ENCODE measurements around the gene ATP6V1F.

ATP6V1F gene

DNA sequence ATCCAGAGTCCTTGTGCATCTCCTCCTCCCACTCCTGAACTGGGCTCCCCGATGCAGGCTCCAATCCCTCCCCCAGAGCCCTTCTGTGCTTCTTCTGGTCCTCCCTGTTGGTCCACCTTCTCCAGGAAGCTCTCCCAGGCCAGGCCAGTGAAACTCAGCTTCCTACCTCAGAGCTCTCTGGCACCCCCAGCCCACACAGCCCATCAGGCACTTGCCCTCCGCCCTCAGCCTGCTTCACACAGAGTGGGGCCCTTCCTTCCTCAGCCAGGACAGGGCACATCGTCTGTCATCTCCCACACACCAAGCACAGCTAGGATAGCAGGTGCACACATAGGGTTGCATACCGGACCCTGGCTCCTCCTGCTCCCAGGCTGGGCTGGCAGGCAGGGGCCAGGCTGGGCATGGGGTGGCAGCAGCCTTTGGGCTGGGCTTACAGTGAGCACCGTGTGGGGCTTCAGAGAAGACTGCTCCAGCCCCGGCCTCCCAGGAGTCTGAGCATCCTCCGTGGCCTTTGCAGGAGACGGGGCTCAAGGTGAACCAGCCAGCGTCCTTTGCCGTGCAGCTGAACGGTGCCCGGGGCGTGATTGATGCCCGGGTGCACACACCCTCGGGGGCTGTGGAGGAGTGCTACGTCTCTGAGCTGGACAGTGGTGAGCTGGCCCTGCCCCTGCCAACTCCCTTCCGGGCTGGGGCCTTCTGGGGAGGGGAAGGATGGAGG lies 6.5 kb upstream of the ATP6V1F start:
- H3K36me3 ChIP-seq (ENCODE audit: control insufficient read depth in 4 of 4, insufficient read depth in 4 of 4, low read length in 3 of 4) = no peaks in the 10 kb centered on the region
- ChIA-PET CTCF (interaction anchor here (1.0 to 1.8 kb wide), 3 partner anchors 14 to 23 kb away, joined by 5 to 8 read pairs (median 5); no protein-coding TSS in a partner anchor), POLR2A (no interaction called here)
- no peak for DNase-seq
- 88% methylated on average over 8 of the region's 17 CpGs for WGBS (ENCODE audit: insufficient coverage)
- no peak overlapping the region for H3K4me3 ChIP-seq (ENCODE audit: control insufficient read depth in 1 of 7, extremely low read depth in 1 of 7, insufficient read depth in 4 of 7, low read depth in 2 of 7, low read length in 6 of 7)
- H3K9me3 ChIP-seq (ENCODE audit: control extremely low read depth in 1 of 5, control insufficient read depth in 4 of 5, insufficient read depth in 2 of 5, low read depth in 1 of 5, low read length in 4 of 5) = no peaks in the 10 kb centered on the region
- peaks cover 0 to 25% (median 21%) of the 10 kb centered on the region in 4 experiments for H3K4me1 ChIP-seq (ENCODE audit: control extremely low read depth in 1 of 4, control insufficient read depth in 4 of 4, insufficient read depth in 4 of 4, low read length in 3 of 4)
- H3K27me3 ChIP-seq (replicated peaks in 2 of 5; ENCODE audit: control insufficient read depth in 4 of 5, insufficient read depth in 5 of 5, low read length in 4 of 5) = no peaks in the 10 kb centered on the region
- no peak overlapping the region for H3K27ac ChIP-seq (ENCODE audit: insufficient read depth in 1 of 2, low read depth in 1 of 2, low read length in 2 of 2, poor library complexity in 1 of 2, severe bottlenecking in 2 of 2)

DNA sequence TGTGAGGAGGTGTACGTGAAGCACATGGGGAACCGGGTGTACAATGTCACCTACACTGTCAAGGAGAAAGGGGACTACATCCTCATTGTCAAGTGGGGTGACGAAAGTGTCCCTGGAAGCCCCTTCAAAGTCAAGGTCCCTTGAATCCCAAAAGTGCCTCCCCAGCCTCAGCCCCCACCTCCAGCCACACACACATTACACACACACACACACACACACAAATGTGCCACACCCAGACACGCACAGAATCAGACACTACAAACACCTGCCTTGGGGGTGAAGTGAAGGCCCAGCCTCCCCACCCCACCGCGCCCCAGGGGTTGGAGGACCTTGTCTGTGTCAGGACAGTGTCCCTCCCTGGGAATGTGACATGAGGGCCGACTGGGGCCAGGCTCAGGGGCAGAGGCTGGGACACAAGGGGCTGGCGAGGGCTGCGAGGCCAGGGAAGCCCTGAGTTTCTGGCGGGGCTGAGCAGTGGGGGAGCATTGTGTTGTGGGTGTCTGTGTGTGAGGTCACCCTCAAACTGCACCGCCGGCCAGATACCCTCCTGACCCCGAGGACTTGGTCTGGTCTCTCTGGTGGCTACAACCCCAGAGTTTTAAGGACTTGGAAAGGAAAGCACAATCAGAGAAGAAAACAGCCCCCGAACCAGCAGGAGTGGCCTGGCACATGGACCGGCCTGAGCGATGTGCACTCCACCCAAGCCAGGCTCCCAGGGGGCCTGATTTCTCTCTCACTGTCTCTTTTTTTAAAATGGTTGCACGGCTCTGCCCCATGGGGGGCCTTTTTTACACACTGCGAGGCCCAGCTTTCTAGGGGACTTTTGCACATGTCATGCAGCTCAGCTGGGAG lies 4.0 kb upstream of the ATP6V1F start:
- DNase-seq = no peak
- no peaks in the 10 kb centered on the region for H3K36me3 ChIP-seq (ENCODE audit: control insufficient read depth in 4 of 4, insufficient read depth in 4 of 4, low read length in 3 of 4)
- 92% methylated on average over 13 of the region's 18 CpGs for WGBS (ENCODE audit: insufficient coverage)
- no peak overlapping the region for H3K4me3 ChIP-seq (ENCODE audit: control insufficient read depth in 1 of 7, extremely low read depth in 1 of 7, insufficient read depth in 4 of 7, low read depth in 2 of 7, low read length in 6 of 7)
- ChIA-PET POLR2A (no interaction called here), CTCF (interaction anchor here (2.2 to 6.4 kb wide), 3 partner anchors 11 to 26 kb away, joined by 6 to 123 read pairs (median 12); no protein-coding TSS in a partner anchor)
- no peaks in the 10 kb centered on the region for H3K9me3 ChIP-seq (ENCODE audit: control extremely low read depth in 1 of 5, control insufficient read depth in 4 of 5, insufficient read depth in 2 of 5, low read depth in 1 of 5, low read length in 4 of 5)
- H3K27ac ChIP-seq (ENCODE audit: insufficient read depth in 1 of 2, low read depth in 1 of 2, low read length in 2 of 2, poor library complexity in 1 of 2, severe bottlenecking in 2 of 2) = peak overlapping the region in 1 of 2 experiments; percentile 14
- no peaks in the 10 kb centered on the region for H3K27me3 ChIP-seq (replicated peaks in 2 of 5; ENCODE audit: control insufficient read depth in 4 of 5, insufficient read depth in 5 of 5, low read length in 4 of 5)
- peaks cover 3 to 32% (median 31%) of the 10 kb centered on the region in 4 experiments for H3K4me1 ChIP-seq (ENCODE audit: control extremely low read depth in 1 of 4, control insufficient read depth in 4 of 4, insufficient read depth in 4 of 4, low read length in 3 of 4)

DNA sequence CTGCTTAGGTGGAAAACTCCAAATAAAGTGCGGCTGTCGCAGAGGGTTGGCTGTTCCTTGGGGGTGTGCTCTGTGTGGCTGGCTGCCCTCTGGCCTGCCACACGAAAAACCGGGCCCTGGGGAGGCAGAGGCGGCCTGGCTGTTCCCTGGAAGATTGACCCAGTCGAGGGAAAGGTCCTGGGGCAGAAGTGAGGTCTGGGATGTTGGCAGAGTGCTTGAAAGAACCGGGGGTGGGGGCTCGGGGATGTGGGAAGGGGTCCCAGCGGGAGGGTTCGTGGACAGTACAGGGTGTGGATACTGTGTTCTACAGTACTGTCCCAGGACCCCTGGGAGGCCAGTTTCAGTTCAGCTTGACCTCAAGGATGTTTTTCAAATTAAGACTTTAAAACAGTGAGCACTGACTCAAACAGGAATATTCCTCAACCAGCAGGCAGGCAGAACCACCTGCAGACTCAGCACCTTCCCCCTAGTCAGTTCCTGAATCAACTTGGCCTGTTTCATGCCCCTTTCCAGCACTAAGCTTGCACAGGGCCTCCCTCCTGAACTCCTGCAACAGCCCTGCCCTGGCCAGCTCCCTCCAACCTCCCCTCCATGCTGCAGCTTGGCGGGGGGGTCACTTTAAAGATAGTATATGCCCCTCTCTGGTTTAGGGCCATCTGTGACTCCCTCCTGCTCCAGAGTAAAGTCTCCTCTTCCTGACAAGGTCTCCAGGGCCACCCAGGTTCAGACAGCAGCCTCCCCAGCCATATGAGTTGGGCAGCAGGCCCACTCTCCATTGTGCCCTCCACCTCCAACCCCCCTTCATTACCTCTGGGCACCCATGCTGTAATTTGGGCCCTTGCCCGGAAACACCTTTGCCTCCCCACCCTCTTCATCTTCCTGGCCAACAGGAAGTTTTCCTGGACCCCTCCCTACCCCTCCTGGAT lies 3.2 kb upstream of the ATP6V1F start:
- Histone ChIP-seq H3K9me3 (ENCODE audit: control extremely low read depth in 1 of 5, control insufficient read depth in 4 of 5, insufficient read depth in 2 of 5, low read depth in 1 of 5, low read length in 4 of 5) (no peaks in the 10 kb centered on the region), H3K4me3 (ENCODE audit: control insufficient read depth in 1 of 7, extremely low read depth in 1 of 7, insufficient read depth in 4 of 7, low read depth in 2 of 7, low read length in 6 of 7) (peak overlapping the region in 1 of 7 experiments; percentile 25), H3K27me3 (replicated peaks in 2 of 5; ENCODE audit: control insufficient read depth in 4 of 5, insufficient read depth in 5 of 5, low read length in 4 of 5) (no peaks in the 10 kb centered on the region), H3K4me1 (ENCODE audit: control extremely low read depth in 1 of 4, control insufficient read depth in 4 of 4, insufficient read depth in 4 of 4, low read length in 3 of 4) (peaks cover 3 to 39% (median 35%) of the 10 kb centered on the region in 4 experiments), H3K36me3 (ENCODE audit: control insufficient read depth in 4 of 4, insufficient read depth in 4 of 4, low read length in 3 of 4) (no peaks in the 10 kb centered on the region), H3K27ac (ENCODE audit: insufficient read depth in 1 of 2, low read depth in 1 of 2, low read length in 2 of 2, poor library complexity in 1 of 2, severe bottlenecking in 2 of 2) (peak overlapping the region in 1 of 2 experiments; percentile 14)
- ChIA-PET CTCF (interaction anchor here (0.8 to 6.4 kb wide), 8 partner anchors 9 to 27 kb away, joined by 3 to 123 read pairs (median 4); no protein-coding TSS in a partner anchor), POLR2A (no interaction called here)
- 95% methylated on average over 7 of the region's 12 CpGs for WGBS (ENCODE audit: insufficient coverage)
- DNase-seq = peak in 1 of 3 donors; percentile 21

- Histone ChIP-seq H3K27me3 (replicated peaks in 2 of 5; ENCODE audit: control insufficient read depth in 4 of 5, insufficient read depth in 5 of 5, low read length in 4 of 5) (no peaks in the 10 kb centered on the region), H3K4me1 (ENCODE audit: control extremely low read depth in 1 of 4, control insufficient read depth in 4 of 4, insufficient read depth in 4 of 4, low read length in 3 of 4) (peaks cover 3 to 39% (median 36%) of the 10 kb centered on the region in 4 experiments), H3K4me3 (ENCODE audit: control insufficient read depth in 1 of 7, extremely low read depth in 1 of 7, insufficient read depth in 4 of 7, low read depth in 2 of 7, low read length in 6 of 7) (no peak overlapping the region), H3K27ac (ENCODE audit: insufficient read depth in 1 of 2, low read depth in 1 of 2, low read length in 2 of 2, poor library complexity in 1 of 2, severe bottlenecking in 2 of 2) (peak overlapping the region in 1 of 2 experiments; percentile 52), H3K9me3 (ENCODE audit: control extremely low read depth in 1 of 5, control insufficient read depth in 4 of 5, insufficient read depth in 2 of 5, low read depth in 1 of 5, low read length in 4 of 5) (no peaks in the 10 kb centered on the region), H3K36me3 (ENCODE audit: control insufficient read depth in 4 of 4, insufficient read depth in 4 of 4, low read length in 3 of 4) (peaks cover 0 to 8% (median 6%) of the 10 kb centered on the region in 4 experiments)
- DNase-seq = peak; percentile 67 to 94 (median 88)
- ChIA-PET POLR2A (no interaction called here), CTCF (interaction anchor here (0.8 to 6.4 kb wide), 14 partner anchors 9 to 433 kb away, joined by 3 to 123 read pairs (median 4); no protein-coding TSS in a partner anchor)
- 17% methylated on average over 3 of the region's 10 CpGs for WGBS (ENCODE audit: insufficient coverage)
These were observed 2.2 kb upstream of the ATP6V1F start for GRCh38 chr7:128860158-128861073.

- Histone ChIP-seq H3K4me1 (ENCODE audit: control extremely low read depth in 1 of 4, control insufficient read depth in 4 of 4, insufficient read depth in 4 of 4, low read length in 3 of 4) (peaks cover 3 to 39% (median 36%) of the 10 kb centered on the region in 4 experiments), H3K4me3 (ENCODE audit: control insufficient read depth in 1 of 7, extremely low read depth in 1 of 7, insufficient read depth in 4 of 7, low read depth in 2 of 7, low read length in 6 of 7) (peak overlapping the region in 6 of 7 experiments; percentile 83 to 95 (median 94)), H3K36me3 (ENCODE audit: control insufficient read depth in 4 of 4, insufficient read depth in 4 of 4, low read length in 3 of 4) (peaks cover 0 to 23% (median 13%) of the 10 kb centered on the region in 4 experiments), H3K27ac (ENCODE audit: insufficient read depth in 1 of 2, low read depth in 1 of 2, low read length in 2 of 2, poor library complexity in 1 of 2, severe bottlenecking in 2 of 2) (peak overlapping the region in 1 of 2 experiments; percentile 92), H3K27me3 (replicated peaks in 2 of 5; ENCODE audit: control insufficient read depth in 4 of 5, insufficient read depth in 5 of 5, low read length in 4 of 5) (no peaks in the 10 kb centered on the region), H3K9me3 (ENCODE audit: control extremely low read depth in 1 of 5, control insufficient read depth in 4 of 5, insufficient read depth in 2 of 5, low read depth in 1 of 5, low read length in 4 of 5) (no peaks in the 10 kb centered on the region)
- ChIA-PET CTCF (interaction anchor here (0.6 to 6.4 kb wide), 4 partner anchors 16 to 35 kb away, joined by 3 to 123 read pairs (median 7); no protein-coding TSS in a partner anchor), POLR2A (interaction anchor here (0.5 kb wide), 1 partner anchor 398 kb away, joined by 5 read pairs; no protein-coding TSS in a partner anchor)
- no peak for DNase-seq
- 81% methylated on average over 13 of the region's 15 CpGs for WGBS (ENCODE audit: insufficient coverage)
These were observed 592 bp upstream of the ATP6V1F start for GRCh38 chr7:128861957-128862570.

All from common myeloid progenitor, CD34-positive (primary cell).